Measurements from ENCODE around the gene TMPRSS6.

Gene TMPRSS6

GRCh38 chr22:37046589-37046988 is 62.9 kb downstream of the TMPRSS6 start:
- no peak for DNase-seq

- no peak for DNase-seq
Measured at GRCh38 chr22:37045958-37046357, 63.6 kb downstream of the TMPRSS6 start.

GRCh38 chr22:37044634-37045625 is 64.6 kb downstream of the TMPRSS6 start:
- no peak for DNase-seq

- peak; percentile 31 for DNase-seq
Measured at GRCh38 chr22:37043828-37044538, 65.5 kb downstream of the TMPRSS6 start.

GRCh38 chr22:37043209-37043827 is 66.2 kb downstream of the TMPRSS6 start:
- DNase-seq: no peak

GRCh38 chr22:37039466-37039865 is 70.0 kb downstream of the TMPRSS6 start:
- DNase-seq: no peak

- DNase-seq: no peak
Measured at GRCh38 chr22:37037669-37038068, 71.8 kb downstream of the TMPRSS6 start.

GRCh38 chr22:37036655-37037377 is 72.7 kb downstream of the TMPRSS6 start:
- DNase-seq: no peak

- no peak for DNase-seq
Measured at GRCh38 chr22:37033605-37034430, 75.7 kb downstream of the TMPRSS6 start.

- no peak for DNase-seq
Measured at GRCh38 chr22:37032535-37033460, 76.7 kb downstream of the TMPRSS6 start.

- no peak for DNase-seq
Measured at GRCh38 chr22:37032134-37032534, 77.4 kb downstream of the TMPRSS6 start.

GRCh38 chr22:37030560-37031281 is 78.8 kb downstream of the TMPRSS6 start:
- no peak for DNase-seq

- no peak for DNase-seq
Measured at GRCh38 chr22:37028692-37029674, 80.5 kb downstream of the TMPRSS6 start.

- no peak for DNase-seq
Measured at GRCh38 chr22:37027556-37027955, 82.0 kb downstream of the TMPRSS6 start.

GRCh38 chr22:37026325-37026724 is 83.2 kb downstream of the TMPRSS6 start:
- no peak for DNase-seq

GRCh38 chr22:37025500-37026070 is 83.9 kb downstream of the TMPRSS6 start:
- DNase-seq: no peak

- no peak for DNase-seq
Measured at GRCh38 chr22:37024339-37025157, 85.0 kb downstream of the TMPRSS6 start.
